ENCODE data around the gene PSMG2. TPM values are rescaled to one million over a fixed set of nuclear protein-coding genes. Genes with fewer than 3 reads are reported as not detected.
A peak's percentile ranks its signal among the peaks of the same experiment; 100 is the strongest.

Gene PSMG2
- total RNA-seq, 1 donor, result 94.5 TPM

- no peak for TF ChIP-seq CTCF (IDR thresholded peaks at IDR 0.05; ENCODE audit: extremely low read depth, low read depth, low read length)
- Histone ChIP-seq H3K4me2 (ENCODE audit: insufficient read depth, low read length) (no peak overlapping the region), H3K79me2 (ENCODE audit: insufficient read depth, low read length) (no peaks in the 10 kb centered on the region), H3K36me3 (ENCODE audit: insufficient read depth, low read length) (no peaks in the 10 kb centered on the region), H4K20me1 (ENCODE audit: insufficient read depth, low read length) (no peaks in the 10 kb centered on the region), H2AFZ (ENCODE audit: low read length) (no peak overlapping the region), H3K27me3 (ENCODE audit: insufficient read depth, low read length) (no peaks in the 10 kb centered on the region), H3K27ac (ENCODE audit: low read depth, low read length) (no peak overlapping the region), H3K4me1 (ENCODE audit: insufficient read depth, low read length) (peaks cover 18% of the 10 kb centered on the region), H3K9me3 (ENCODE audit: low read depth, low read length) (no peaks in the 10 kb centered on the region), H3K4me3 (ENCODE audit: insufficient read depth, low read length) (no peak overlapping the region)
- DNase-seq (ENCODE audit: insufficient read length, low spot score, missing footprints), result no peak
Measured at GRCh38 chr18:12737243-12737902, 34.5 kb downstream of the PSMG2 start.

- peak; percentile 92 for DNase-seq (ENCODE audit: insufficient read length, low spot score, missing footprints)
- H3K4me2 ChIP-seq (ENCODE audit: insufficient read depth, low read length), result peak overlapping the region; percentile 10
- H4K20me1 ChIP-seq (ENCODE audit: insufficient read depth, low read length), result no peaks in the 10 kb centered on the region
- H3K27me3 ChIP-seq (ENCODE audit: insufficient read depth, low read length), result no peaks in the 10 kb centered on the region
- H3K79me2 ChIP-seq (ENCODE audit: insufficient read depth, low read length), result no peaks in the 10 kb centered on the region
- peak overlapping the region; percentile 52 for H3K27ac ChIP-seq (ENCODE audit: low read depth, low read length)
- H3K4me3 ChIP-seq (ENCODE audit: insufficient read depth, low read length), result no peak overlapping the region
- no peak for TF ChIP-seq CTCF (IDR thresholded peaks at IDR 0.05; ENCODE audit: extremely low read depth, low read depth, low read length)
- peak overlapping the region; percentile 11 for H2AFZ ChIP-seq (ENCODE audit: low read length)
- H3K4me1 ChIP-seq (ENCODE audit: insufficient read depth, low read length), result peaks cover 24% of the 10 kb centered on the region
- no peaks in the 10 kb centered on the region for H3K9me3 ChIP-seq (ENCODE audit: low read depth, low read length)
- H3K36me3 ChIP-seq (ENCODE audit: insufficient read depth, low read length), result no peaks in the 10 kb centered on the region
Measured at GRCh38 chr18:12741351-12741750, 38.5 kb downstream of the PSMG2 start.

GRCh38 chr18:12742453-12742852 lies 39.6 kb downstream of the PSMG2 start:
- DNase-seq (ENCODE audit: insufficient read length, low spot score, missing footprints), result peak; percentile 85
- peaks cover 24% of the 10 kb centered on the region for H3K4me1 ChIP-seq (ENCODE audit: insufficient read depth, low read length)
- H2AFZ ChIP-seq (ENCODE audit: low read length), result no peak overlapping the region
- H3K4me3 ChIP-seq (ENCODE audit: insufficient read depth, low read length), result no peak overlapping the region
- H3K4me2 ChIP-seq (ENCODE audit: insufficient read depth, low read length), result no peak overlapping the region
- no peaks in the 10 kb centered on the region for H3K36me3 ChIP-seq (ENCODE audit: insufficient read depth, low read length)
- no peaks in the 10 kb centered on the region for H3K9me3 ChIP-seq (ENCODE audit: low read depth, low read length)
- peak overlapping the region; percentile 52 for H3K27ac ChIP-seq (ENCODE audit: low read depth, low read length)
- TF ChIP-seq CTCF (IDR thresholded peaks at IDR 0.05; ENCODE audit: extremely low read depth, low read depth, low read length), result no peak
- no peaks in the 10 kb centered on the region for H3K79me2 ChIP-seq (ENCODE audit: insufficient read depth, low read length)
- H4K20me1 ChIP-seq (ENCODE audit: insufficient read depth, low read length), result no peaks in the 10 kb centered on the region
- no peaks in the 10 kb centered on the region for H3K27me3 ChIP-seq (ENCODE audit: insufficient read depth, low read length)

- no peaks in the 10 kb centered on the region for H3K36me3 ChIP-seq (ENCODE audit: insufficient read depth, low read length)
- no peaks in the 10 kb centered on the region for H3K79me2 ChIP-seq (ENCODE audit: insufficient read depth, low read length)
- no peaks in the 10 kb centered on the region for H3K9me3 ChIP-seq (ENCODE audit: low read depth, low read length)
- H3K4me1 ChIP-seq (ENCODE audit: insufficient read depth, low read length), result peaks cover 38% of the 10 kb centered on the region
- H3K4me2 ChIP-seq (ENCODE audit: insufficient read depth, low read length), result no peak overlapping the region
- no peaks in the 10 kb centered on the region for H3K27me3 ChIP-seq (ENCODE audit: insufficient read depth, low read length)
- H3K4me3 ChIP-seq (ENCODE audit: insufficient read depth, low read length), result no peak overlapping the region
- H4K20me1 ChIP-seq (ENCODE audit: insufficient read depth, low read length), result no peaks in the 10 kb centered on the region
- no peak overlapping the region for H3K27ac ChIP-seq (ENCODE audit: low read depth, low read length)
- TF ChIP-seq CTCF (IDR thresholded peaks at IDR 0.05; ENCODE audit: extremely low read depth, low read depth, low read length), result peak; percentile 76
- H2AFZ ChIP-seq (ENCODE audit: low read length), result no peak overlapping the region
- peak; percentile 95 for DNase-seq (ENCODE audit: insufficient read length, low spot score, missing footprints)
Measured at GRCh38 chr18:12744103-12744502, 41.3 kb downstream of the PSMG2 start.
